Panc1 (cell line): ENCODE results near the gene HS3ST6. TPM values are rescaled to one million over a fixed set of nuclear protein-coding genes. Genes with fewer than 3 reads are reported as not detected.

ENCODE experiments used
- ATAC-seq: fragments of 200-7000 bp; cut with Tn5 transposase; 2 replicates; pipeline ENCODE4 v1.9.1; 2020; ENCODE audit warnings: mild to moderate bottlenecking, moderate library complexity
- BruUV-seq: library from RNA; stranded (reverse); fragments of 400-500 nt; replicated peaks from 2 replicates; lab custom pipeline; 2021; lab: Mats Ljungman, UMichigan
- CTCF ChIA-PET: fragments of 300-600 bp; sonication (Branson Sonifier 250); formaldehyde crosslinking; loops from one replicate; lab custom pipeline; 2022; ENCODE audit warnings: antibody characterized with exemption; lab: Charles Lee
- POLR2A ChIA-PET: fragments of 300-600 bp; sonication (Branson Sonifier 250); formaldehyde crosslinking; loops from one replicate; lab custom pipeline; 2022; ENCODE audit warnings: antibody characterized with exemption; lab: Charles Lee
- DNase-seq: peaks from one replicate; pipeline ENCODE4 v3.0.0-alpha.2; 2010; ENCODE audit warnings: low read depth, low spot score
- H3K27ac ChIP-seq: 2 replicates; pipeline ENCODE4 v1.5.1; 2011; ENCODE audit warnings: mild to moderate bottlenecking, low read length, inconsistent platforms
- H3K27me3 ChIP-seq: fragments of 200-500 bp; sonication (Bioruptor generic); 2 replicates; pipeline ENCODE4 v1.6.0; 2014; ENCODE audit warnings: low read length, inconsistent platforms; ENCODE audit not compliant: control insufficient read depth, insufficient read depth
- H3K36me3 ChIP-seq: fragments of 200-500 bp; sonication (Bioruptor generic); 2 replicates; pipeline ENCODE4 v1.5.1; 2014; ENCODE audit warnings: inconsistent platforms, mild to moderate bottlenecking, low read length, moderate library complexity; ENCODE audit not compliant: control insufficient read depth, insufficient read depth
- H3K4me1 ChIP-seq: 2 replicates; pipeline ENCODE4 v1.5.1; 2011; ENCODE audit warnings: inconsistent platforms, mild to moderate bottlenecking, low read length, moderate library complexity; ENCODE audit not compliant: control insufficient read depth, insufficient read depth
- H3K4me3 ChIP-seq, 2 experiments: 2 replicates each; pipeline ENCODE4 v1.5.1; 2011 to 2012; ENCODE audit warnings: low read depth in 2 of 2, low read length in 2 of 2, mild to moderate bottlenecking in 2 of 2, inconsistent platforms in 1 of 2, moderate library complexity in 1 of 2
- H3K9me3 ChIP-seq: fragments of 200-500 bp; sonication (Bioruptor generic); 2 replicates; pipeline ENCODE4 v1.5.1; 2014; ENCODE audit warnings: low read depth, mild to moderate bottlenecking, inconsistent platforms, low read length, moderate library complexity; ENCODE audit not compliant: control insufficient read depth, insufficient read depth
- POLR2AphosphoS5 ChIP-seq: IDR thresholded peaks from 2 replicates; pipeline ENCODE4 v1.6.1; 2012; ENCODE audit warnings: mild to moderate bottlenecking, low read depth, low read length, moderate library complexity
- SIN3A ChIP-seq: IDR thresholded peaks from 2 replicates; pipeline ENCODE4 v1.6.1; 2012; ENCODE audit warnings: low read depth, mild to moderate bottlenecking, low read length, moderate library complexity, borderline replicate concordance; ENCODE audit not compliant: insufficient read depth
- TCF7L2 ChIP-seq: IDR thresholded peaks from 2 replicates; pipeline ENCODE4 v1.6.1; 2011; ENCODE audit warnings: mild to moderate bottlenecking, low read depth, low read length, inconsistent platforms
- in situ Hi-C: cut with HindIII; loops from 2 replicates; pipeline ENCODE4 v1.10.0; 2016; ENCODE audit warnings: low sequenced_read_pairs, low pct_unique_long_range_greater_than_20kb
- intact Hi-C: fragments of 100-400 bp; cut with micrococcal nuclease; formaldehyde crosslinking; loops from one replicate; pipeline ENCODE4 v1.10.0; 2022; ENCODE audit not compliant: unreplicated experiment
- total RNA-seq: library from RNA; stranded (reverse); gene quantifications from one replicate; pipeline ENCODE4 v1.2.1, GENCODE V29; 2021; ENCODE audit not compliant: unreplicated experiment
- TF ChIP-seq, protein P1 (sequence below): fragments of 450-650 bp; IDR thresholded peaks from 2 replicates; pipeline ENCODE4 v1.5.1; 2017; ENCODE audit warnings: mild to moderate bottlenecking
- TF ChIP-seq, protein P2 (sequence below), 2 experiments: IDR thresholded peaks; 2 replicates each; pipeline ENCODE4 v1.6.1; 2011 to 2012; ENCODE audit warnings: low read depth in 2 of 2, control low read depth in 1 of 2, low read length in 1 of 2, mild to moderate bottlenecking in 1 of 2, moderate library complexity in 1 of 2; ENCODE audit not compliant: insufficient read depth in 1 of 2

Gene HS3ST6
- total RNA-seq, 1 experiment from 2014 or later, result 3.3 TPM

DNA sequence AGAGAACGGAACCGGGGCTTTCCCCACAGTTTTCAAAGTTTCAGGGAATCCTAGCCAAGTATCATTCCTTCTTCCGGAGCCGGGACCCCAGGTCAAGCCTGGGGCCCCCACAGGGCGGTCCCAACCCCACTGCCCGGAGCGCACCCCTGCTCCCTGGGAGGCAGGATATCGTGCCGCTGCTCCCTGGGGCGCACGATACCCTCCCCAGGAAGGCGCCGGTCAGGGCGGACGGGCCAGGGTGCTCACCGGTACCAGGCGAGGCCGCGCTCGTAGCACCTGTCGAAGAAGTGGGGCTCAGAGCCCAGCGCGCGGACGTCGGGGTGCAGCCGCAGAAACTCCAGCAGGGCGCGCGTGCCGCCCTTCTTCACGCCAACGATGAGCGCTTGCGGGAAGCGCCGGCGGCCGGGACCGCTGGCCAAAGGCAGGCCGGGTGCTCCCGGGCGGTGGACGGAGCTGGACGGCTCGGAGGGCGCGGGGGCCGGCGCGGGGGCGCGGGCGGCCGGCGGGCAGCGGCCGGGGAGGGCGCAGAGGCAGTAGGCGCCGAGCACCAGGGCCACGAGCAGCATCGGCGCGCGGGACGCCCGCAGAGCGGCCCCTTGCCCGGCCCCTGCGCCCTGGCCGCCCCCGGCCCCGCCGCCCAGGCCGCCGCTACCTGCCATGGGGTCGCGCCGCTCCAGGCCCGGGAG, 407 bp downstream of the HS3ST6 start:
- DNase-seq, result no peak
- POLR2A ChIA-PET, result no interaction called here
- no peaks in the 10 kb centered on the region for H3K9me3 ChIP-seq
- in situ Hi-C loops, result no loop called here
- peak overlapping the region; percentile 27 to 32 for H3K4me3 ChIP-seq
- peaks cover 24% of the 10 kb centered on the region for H3K4me1 ChIP-seq
- BruUV-seq, result no TSS peak
- peak; percentile 24; the same call in 1 of the 2 replicates for ATAC-seq
- TF ChIP-seq, protein P1, sequence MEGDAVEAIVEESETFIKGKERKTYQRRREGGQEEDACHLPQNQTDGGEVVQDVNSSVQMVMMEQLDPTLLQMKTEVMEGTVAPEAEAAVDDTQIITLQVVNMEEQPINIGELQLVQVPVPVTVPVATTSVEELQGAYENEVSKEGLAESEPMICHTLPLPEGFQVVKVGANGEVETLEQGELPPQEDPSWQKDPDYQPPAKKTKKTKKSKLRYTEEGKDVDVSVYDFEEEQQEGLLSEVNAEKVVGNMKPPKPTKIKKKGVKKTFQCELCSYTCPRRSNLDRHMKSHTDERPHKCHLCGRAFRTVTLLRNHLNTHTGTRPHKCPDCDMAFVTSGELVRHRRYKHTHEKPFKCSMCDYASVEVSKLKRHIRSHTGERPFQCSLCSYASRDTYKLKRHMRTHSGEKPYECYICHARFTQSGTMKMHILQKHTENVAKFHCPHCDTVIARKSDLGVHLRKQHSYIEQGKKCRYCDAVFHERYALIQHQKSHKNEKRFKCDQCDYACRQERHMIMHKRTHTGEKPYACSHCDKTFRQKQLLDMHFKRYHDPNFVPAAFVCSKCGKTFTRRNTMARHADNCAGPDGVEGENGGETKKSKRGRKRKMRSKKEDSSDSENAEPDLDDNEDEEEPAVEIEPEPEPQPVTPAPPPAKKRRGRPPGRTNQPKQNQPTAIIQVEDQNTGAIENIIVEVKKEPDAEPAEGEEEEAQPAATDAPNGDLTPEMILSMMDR, result no peak
- TF ChIP-seq SIN3A (no peak), TCF7L2 (no peak), POLR2AphosphoS5 (no peak)
- TF ChIP-seq, protein P2, sequence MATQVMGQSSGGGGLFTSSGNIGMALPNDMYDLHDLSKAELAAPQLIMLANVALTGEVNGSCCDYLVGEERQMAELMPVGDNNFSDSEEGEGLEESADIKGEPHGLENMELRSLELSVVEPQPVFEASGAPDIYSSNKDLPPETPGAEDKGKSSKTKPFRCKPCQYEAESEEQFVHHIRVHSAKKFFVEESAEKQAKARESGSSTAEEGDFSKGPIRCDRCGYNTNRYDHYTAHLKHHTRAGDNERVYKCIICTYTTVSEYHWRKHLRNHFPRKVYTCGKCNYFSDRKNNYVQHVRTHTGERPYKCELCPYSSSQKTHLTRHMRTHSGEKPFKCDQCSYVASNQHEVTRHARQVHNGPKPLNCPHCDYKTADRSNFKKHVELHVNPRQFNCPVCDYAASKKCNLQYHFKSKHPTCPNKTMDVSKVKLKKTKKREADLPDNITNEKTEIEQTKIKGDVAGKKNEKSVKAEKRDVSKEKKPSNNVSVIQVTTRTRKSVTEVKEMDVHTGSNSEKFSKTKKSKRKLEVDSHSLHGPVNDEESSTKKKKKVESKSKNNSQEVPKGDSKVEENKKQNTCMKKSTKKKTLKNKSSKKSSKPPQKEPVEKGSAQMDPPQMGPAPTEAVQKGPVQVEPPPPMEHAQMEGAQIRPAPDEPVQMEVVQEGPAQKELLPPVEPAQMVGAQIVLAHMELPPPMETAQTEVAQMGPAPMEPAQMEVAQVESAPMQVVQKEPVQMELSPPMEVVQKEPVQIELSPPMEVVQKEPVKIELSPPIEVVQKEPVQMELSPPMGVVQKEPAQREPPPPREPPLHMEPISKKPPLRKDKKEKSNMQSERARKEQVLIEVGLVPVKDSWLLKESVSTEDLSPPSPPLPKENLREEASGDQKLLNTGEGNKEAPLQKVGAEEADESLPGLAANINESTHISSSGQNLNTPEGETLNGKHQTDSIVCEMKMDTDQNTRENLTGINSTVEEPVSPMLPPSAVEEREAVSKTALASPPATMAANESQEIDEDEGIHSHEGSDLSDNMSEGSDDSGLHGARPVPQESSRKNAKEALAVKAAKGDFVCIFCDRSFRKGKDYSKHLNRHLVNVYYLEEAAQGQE (IDR thresholded peaks at IDR 0.05; ENCODE audit: insufficient read depth in 1 of 2, low read depth in 2 of 2, low read length in 1 of 2), result no peak
- H3K36me3 ChIP-seq, result no peaks in the 10 kb centered on the region
- CTCF ChIA-PET, result no interaction called here
- intact Hi-C loops, result no loop called here
- no peak overlapping the region for H3K27ac ChIP-seq
- peaks cover 2% of the 10 kb centered on the region; the same call in 1 of the 2 replicates for H3K27me3 ChIP-seq

DNA sequence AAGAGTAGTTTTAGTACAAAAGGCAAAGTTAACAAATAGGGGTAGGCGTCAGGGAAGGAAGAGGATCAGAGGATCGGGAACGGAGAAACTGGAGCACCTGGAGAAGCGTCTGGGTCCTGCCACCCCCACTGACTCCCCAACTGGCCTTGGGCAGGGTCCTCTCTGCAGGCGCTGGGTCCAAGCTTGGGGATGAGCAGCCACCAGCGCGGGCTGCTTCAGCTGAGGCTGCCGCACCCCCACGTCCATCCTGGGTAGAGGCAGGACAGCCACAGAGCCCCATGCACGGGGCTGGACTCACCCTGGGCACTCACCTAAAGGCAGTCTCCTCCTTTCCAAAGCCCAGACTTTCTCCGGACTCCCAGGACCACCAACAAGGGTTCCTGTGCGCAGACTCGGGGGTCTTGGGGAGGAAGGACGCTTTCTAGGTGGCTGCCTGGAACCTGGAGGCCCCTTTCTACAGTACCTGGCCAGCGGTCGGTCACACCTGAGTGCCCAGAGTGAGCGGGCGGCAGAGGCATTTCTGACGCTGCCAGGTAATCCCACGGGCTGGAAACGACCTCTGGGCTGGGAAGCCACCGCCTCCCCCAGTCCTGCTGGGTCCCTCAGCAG, 1.1 kb downstream of the HS3ST6 start:
- no TSS peak for BruUV-seq
- H3K4me3 ChIP-seq, result peak overlapping the region; percentile 27 to 32
- CTCF ChIA-PET, result no interaction called here

More for the DNA sequence above, 1.1 kb downstream of the HS3ST6 start:
- TF ChIP-seq SIN3A (no peak), TCF7L2 (no peak), POLR2AphosphoS5 (no peak)
- TF ChIP-seq, protein P1, result no peak
- TF ChIP-seq, protein P2 (IDR thresholded peaks at IDR 0.05; ENCODE audit: insufficient read depth in 1 of 2, low read depth in 2 of 2, low read length in 1 of 2), result no peak
- no peak for DNase-seq
- ATAC-seq, result no peak
- no peak overlapping the region for H3K27ac ChIP-seq
- POLR2A ChIA-PET, result no interaction called here
- in situ Hi-C loops (no loop called here), intact Hi-C loops (no loop called here)
- H3K4me1 ChIP-seq, result peaks cover 24% of the 10 kb centered on the region
- no peaks in the 10 kb centered on the region for H3K36me3 ChIP-seq
- H3K9me3 ChIP-seq, result no peaks in the 10 kb centered on the region
- H3K27me3 ChIP-seq, result peaks cover 2% of the 10 kb centered on the region; the same call in 1 of the 2 replicates
